Tibial artery (tissue), 4 donors: ENCODE data around the gene TRIM7.

ENCODE experiments used
- DNase-seq, 2 donors: peaks; one replicate each; pipeline ENCODE4 v3.0.0-alpha.2; 2019
- H3K27ac ChIP-seq, 2 donors: fragments of 200-600 bp; sonication (generic) in 1 of 2; 1 replicate in 1 of 2; 2 replicates in 1 of 2; pipeline ENCODE4 v1.5.1; 2018 to 2019; ENCODE audit warnings: mild to moderate bottlenecking in 1 of 2
- H3K27me3 ChIP-seq, 2 donors: fragments of 200-600 bp; sonication (generic) in 1 of 2; one replicate each; pipeline versions ENCODE4 v1.5.1 to v1.6.0; 2016 to 2019
- H3K36me3 ChIP-seq, 3 donors: fragments of 200-600 bp; sonication (generic) in 2 of 3; one replicate each; pipeline ENCODE4 v1.5.1; 2016 to 2019; ENCODE audit warnings: mild to moderate bottlenecking in 2 of 3
- H3K4me1 ChIP-seq, 4 donors: fragments of 200-600 bp; sonication (generic) in 2 of 4; 1 replicate in 3 of 4; 2 replicates in 1 of 4; pipeline ENCODE4 v1.5.1; 2016 to 2019
- H3K4me3 ChIP-seq, 2 donors: fragments of 200-600 bp; sonication (generic) in 1 of 2; 1 replicate in 1 of 2; 2 replicates in 1 of 2; pipeline ENCODE4 v1.5.1; 2018 to 2019; ENCODE audit warnings: mild to moderate bottlenecking in 2 of 2
- H3K9me3 ChIP-seq, 3 donors: fragments of 200-600 bp; sonication (generic) in 1 of 3; one replicate each; pipeline ENCODE4 v1.5.1; 2016 to 2019
- intact Hi-C: fragments of 100-400 bp; cut with DNase I; formaldehyde crosslinking; loops from one replicate; pipeline ENCODE4 v1.15.0; 2023; ENCODE audit warnings: low total_unique reads
- TF ChIP-seq, protein P1 (sequence below), 2 experiments: fragments of 200-600 bp in 1 of 2; fragments of 450-650 bp in 1 of 2; IDR thresholded peaks; one replicate each; pipeline ENCODE4 v1.5.1; 2017 to 2019; ENCODE audit warnings: antibody characterized with exemption in 2 of 2, mild to moderate bottlenecking in 1 of 2, moderate library complexity in 1 of 2

The TRIM7 gene

DNA sequence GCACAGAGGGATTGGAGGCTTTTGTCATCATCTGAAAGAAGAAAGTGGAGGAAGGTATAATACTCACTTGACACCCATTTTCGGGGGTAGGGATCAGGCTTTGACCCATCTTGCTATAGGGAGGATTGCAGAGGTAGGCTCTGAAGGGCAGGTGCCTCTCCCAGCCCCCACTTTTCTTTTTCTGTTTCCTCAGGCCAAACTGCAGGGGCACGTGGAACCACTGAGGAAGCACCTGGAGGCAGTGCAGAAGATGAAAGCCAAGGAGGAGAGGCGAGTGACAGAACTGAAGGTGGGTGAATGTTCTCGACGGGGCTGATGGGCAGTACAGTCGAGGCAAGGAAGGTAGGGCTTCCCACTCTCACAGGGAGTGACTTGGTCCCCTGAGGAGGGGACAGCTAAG is 25.6 kb upstream of the TRIM7 start:
- Histone ChIP-seq H3K9me3 (no peaks in the 10 kb centered on the region), H3K27ac (no peak overlapping the region), H3K4me3 (no peak overlapping the region), H3K36me3 (peaks cover 9 to 70% (median 37%) of the 10 kb centered on the region in 3 donors), H3K4me1 (peaks cover 0 to 2% (median 0%) of the 10 kb centered on the region in 4 donors), H3K27me3 (no peaks in the 10 kb centered on the region)
- intact Hi-C loops = no loop called here
- no peak for DNase-seq
- TF ChIP-seq, protein P1, sequence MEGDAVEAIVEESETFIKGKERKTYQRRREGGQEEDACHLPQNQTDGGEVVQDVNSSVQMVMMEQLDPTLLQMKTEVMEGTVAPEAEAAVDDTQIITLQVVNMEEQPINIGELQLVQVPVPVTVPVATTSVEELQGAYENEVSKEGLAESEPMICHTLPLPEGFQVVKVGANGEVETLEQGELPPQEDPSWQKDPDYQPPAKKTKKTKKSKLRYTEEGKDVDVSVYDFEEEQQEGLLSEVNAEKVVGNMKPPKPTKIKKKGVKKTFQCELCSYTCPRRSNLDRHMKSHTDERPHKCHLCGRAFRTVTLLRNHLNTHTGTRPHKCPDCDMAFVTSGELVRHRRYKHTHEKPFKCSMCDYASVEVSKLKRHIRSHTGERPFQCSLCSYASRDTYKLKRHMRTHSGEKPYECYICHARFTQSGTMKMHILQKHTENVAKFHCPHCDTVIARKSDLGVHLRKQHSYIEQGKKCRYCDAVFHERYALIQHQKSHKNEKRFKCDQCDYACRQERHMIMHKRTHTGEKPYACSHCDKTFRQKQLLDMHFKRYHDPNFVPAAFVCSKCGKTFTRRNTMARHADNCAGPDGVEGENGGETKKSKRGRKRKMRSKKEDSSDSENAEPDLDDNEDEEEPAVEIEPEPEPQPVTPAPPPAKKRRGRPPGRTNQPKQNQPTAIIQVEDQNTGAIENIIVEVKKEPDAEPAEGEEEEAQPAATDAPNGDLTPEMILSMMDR (IDR thresholded peaks at IDR 0.05) = no peak

- TF ChIP-seq, protein P1 (IDR thresholded peaks at IDR 0.05) = no peak
- peaks cover 0 to 4% (median 1%) of the 10 kb centered on the region in 4 donors for H3K4me1 ChIP-seq
- no peak overlapping the region for H3K27ac ChIP-seq
- no peaks in the 10 kb centered on the region for H3K9me3 ChIP-seq
- H3K4me3 ChIP-seq = no peak overlapping the region
- intact Hi-C loops = no loop called here
- H3K27me3 ChIP-seq = no peaks in the 10 kb centered on the region
- peaks cover 9 to 64% (median 31%) of the 10 kb centered on the region in 3 donors for H3K36me3 ChIP-seq
- DNase-seq = no peak
These were observed 25.0 kb upstream of the TRIM7 start for GRCh38 chr5:181229996-181230395.

GRCh38 chr5:181224390-181225229 is 19.6 kb upstream of the TRIM7 start:
- H3K9me3 ChIP-seq = no peaks in the 10 kb centered on the region
- peak overlapping the region; percentile 89 to 94 for H3K27ac ChIP-seq
- peaks cover 6 to 18% (median 11%) of the 10 kb centered on the region in 4 donors for H3K4me1 ChIP-seq
- TF ChIP-seq, protein P1 (IDR thresholded peaks at IDR 0.05) = no peak
- intact Hi-C loops = no loop called here
- DNase-seq = peak in 1 of 2 donors; percentile 77
- H3K4me3 ChIP-seq = peak overlapping the region; percentile 68 to 95
- H3K27me3 ChIP-seq = no peaks in the 10 kb centered on the region
- H3K36me3 ChIP-seq = peaks cover 0 to 18% (median 0%) of the 10 kb centered on the region in 3 donors

DNA sequence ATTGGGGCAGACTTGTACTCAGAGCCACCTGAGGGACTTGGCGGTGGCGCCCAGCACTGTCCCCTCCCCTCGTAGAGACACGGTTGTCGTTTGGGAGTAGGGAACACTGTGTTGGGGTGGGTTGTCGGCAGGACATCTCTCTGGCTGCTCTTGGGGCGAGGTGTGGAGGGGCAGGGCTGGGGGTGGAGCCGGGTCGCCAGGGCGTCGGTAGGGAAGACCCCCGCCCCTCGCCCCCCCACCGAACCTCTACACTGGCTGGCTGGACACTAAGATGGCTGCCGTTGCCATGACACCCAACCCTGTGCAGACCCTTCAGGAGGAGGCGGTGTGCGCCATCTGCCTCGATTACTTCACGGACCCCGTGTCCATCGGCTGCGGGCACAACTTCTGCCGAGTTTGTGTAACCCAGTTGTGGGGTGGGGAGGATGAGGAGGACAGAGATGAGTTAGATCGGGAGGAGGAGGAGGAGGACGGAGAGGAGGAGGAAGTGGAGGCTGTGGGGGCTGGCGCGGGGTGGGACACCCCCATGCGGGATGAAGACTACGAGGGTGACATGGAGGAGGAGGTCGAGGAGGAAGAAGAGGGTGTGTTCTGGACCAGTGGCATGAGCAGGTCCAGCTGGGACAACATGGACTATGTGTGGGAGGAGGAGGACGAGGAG is 18.9 kb upstream of the TRIM7 start:
- intact Hi-C loops = loop anchor here (2.0 kb wide), 1 partner anchor 35 kb away; no protein-coding TSS in a partner anchor
- DNase-seq = peak in 1 of 2 donors; percentile 59
- H3K4me3 ChIP-seq = peak overlapping the region; percentile 68 to 95
- H3K9me3 ChIP-seq = no peaks in the 10 kb centered on the region
- H3K27ac ChIP-seq = peak overlapping the region; percentile 89 to 94
- TF ChIP-seq, protein P1 (IDR thresholded peaks at IDR 0.05) = no peak
- peaks cover 0 to 14% (median 0%) of the 10 kb centered on the region in 3 donors for H3K36me3 ChIP-seq
- H3K27me3 ChIP-seq = no peaks in the 10 kb centered on the region
- H3K4me1 ChIP-seq = peaks cover 6 to 19% (median 11%) of the 10 kb centered on the region in 4 donors

DNA sequence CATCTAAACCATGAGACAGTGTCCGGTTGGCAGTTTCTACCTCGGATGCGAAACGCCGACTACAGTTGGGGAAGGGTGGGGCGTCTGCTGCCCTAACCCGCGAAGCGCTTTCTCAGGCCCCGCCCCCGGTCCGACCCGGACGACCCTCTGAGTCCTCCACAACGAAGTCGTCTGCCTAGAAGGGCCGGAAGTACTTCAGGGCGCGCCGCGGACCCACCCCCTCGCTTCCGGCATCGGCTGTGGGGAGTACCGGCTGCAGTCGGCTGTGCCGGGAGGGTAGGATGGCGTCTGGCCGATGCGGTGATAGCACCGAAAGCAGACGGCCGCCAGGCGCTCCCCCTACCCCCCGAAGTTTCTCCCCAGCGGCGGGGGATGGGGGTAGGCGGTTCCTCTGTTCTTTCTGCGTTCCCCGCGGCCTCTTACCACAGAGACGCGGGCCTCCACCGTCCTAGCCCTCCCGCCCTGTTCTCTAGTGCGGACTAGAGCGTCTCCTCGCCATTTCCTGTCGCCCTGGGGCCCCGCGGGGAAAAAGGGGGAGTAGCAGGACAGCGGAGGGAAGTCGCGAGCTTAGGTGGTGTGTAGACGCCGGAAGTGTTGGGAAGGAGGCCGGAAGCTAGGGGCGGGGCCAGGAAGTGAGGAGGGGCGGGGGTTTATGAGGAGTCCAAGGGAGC is 18.2 kb upstream of the TRIM7 start, which contains the start of gene TRIM41:
TSS of gene TRIM41 (plus strand) at position 224 of the 671 bp plus-strand sequence. CDS start 719 bp downstream, outside the sequence.
- H3K36me3 ChIP-seq = peaks cover 0 to 14% (median 0%) of the 10 kb centered on the region in 3 donors
- H3K4me1 ChIP-seq = peaks cover 6 to 25% (median 14%) of the 10 kb centered on the region in 4 donors
- H3K27ac ChIP-seq = peak within 1 kb of the TSS; percentile 89 to 94
- H3K9me3 ChIP-seq = no peaks in the 10 kb centered on the region
- peak within 1 kb of the TSS; percentile 68 to 95 for H3K4me3 ChIP-seq
- intact Hi-C loops = loop anchor here (2.0 kb wide), 1 partner anchor 34 kb away; no protein-coding TSS in a partner anchor
- peak; percentile 99 to 100 for DNase-seq
- TF ChIP-seq, protein P1 (IDR thresholded peaks at IDR 0.05) = no peak
- no peaks in the 10 kb centered on the region for H3K27me3 ChIP-seq
